Stimulated activated CD4-positive, alpha-beta T cell treated with anti-CD3 and anti-CD28 coated beads, Interleukin-2, amount 100 ng/mL, for 48 hours (primary cell): Measurements from ENCODE around the gene TMEM135.
A peak's percentile ranks its signal among the peaks of the same experiment; 100 is the strongest.
"Not testable (repeated sequence)": the region's sequence is repeated elsewhere in the genome, so short reads cannot be mapped to it uniquely, and the experiment has no call there.

Source experiments
- DNase-seq, 2 donors: peaks; one replicate each; pipeline ENCODE4 v3.0.0-alpha.2; 2020

Gene TMEM135

GRCh38 chr11:87081358-87081757 lies 43.6 kb downstream of the TMEM135 start:
- no peak for DNase-seq

- no peak for DNase-seq
These were observed 44.9 kb downstream of the TMEM135 start for GRCh38 chr11:87082590-87082989.

GRCh38 chr11:87083029-87083428 lies 45.3 kb downstream of the TMEM135 start:
- DNase-seq: no peak

GRCh38 chr11:87092159-87092558 lies 54.4 kb downstream of the TMEM135 start:
- DNase-seq: no peak

- no peak for DNase-seq
These were observed 54.8 kb downstream of the TMEM135 start for GRCh38 chr11:87092567-87092966.

- DNase-seq: peak; percentile 7 to 14
These were observed 59.8 kb downstream of the TMEM135 start for GRCh38 chr11:87097582-87097981.

- DNase-seq: no peak
These were observed 64.3 kb downstream of the TMEM135 start for GRCh38 chr11:87101956-87102580.

- DNase-seq: not testable (repeated sequence)
These were observed 68.1 kb downstream of the TMEM135 start for GRCh38 chr11:87105826-87106225.

- not testable (repeated sequence) for DNase-seq
These were observed 69.6 kb downstream of the TMEM135 start for GRCh38 chr11:87107379-87107778.

GRCh38 chr11:87110443-87111131 lies 72.9 kb downstream of the TMEM135 start:
- DNase-seq: no peak

- no peak for DNase-seq
These were observed 76.4 kb downstream of the TMEM135 start for GRCh38 chr11:87114093-87114492.

GRCh38 chr11:87116185-87116584 lies 78.5 kb downstream of the TMEM135 start:
- DNase-seq: no peak

- DNase-seq: no peak
These were observed 83.2 kb downstream of the TMEM135 start for GRCh38 chr11:87120937-87121336.

- DNase-seq: no peak
These were observed 85.1 kb downstream of the TMEM135 start for GRCh38 chr11:87122852-87123251.

GRCh38 chr11:87125257-87125656 lies 87.5 kb downstream of the TMEM135 start:
- DNase-seq: no peak

- DNase-seq: no peak
These were observed 89.4 kb downstream of the TMEM135 start for GRCh38 chr11:87127101-87127500.

- DNase-seq: no peak
These were observed 90.6 kb downstream of the TMEM135 start for GRCh38 chr11:87128372-87128771.

GRCh38 chr11:87134524-87135106 lies 96.9 kb downstream of the TMEM135 start:
- DNase-seq: no peak

GRCh38 chr11:87136236-87136635 lies 98.5 kb downstream of the TMEM135 start:
- DNase-seq: no peak

GRCh38 chr11:87137711-87138110 lies 100.0 kb downstream of the TMEM135 start:
- DNase-seq: no peak

GRCh38 chr11:87139475-87139874 lies 101.7 kb downstream of the TMEM135 start:
- no peak for DNase-seq

GRCh38 chr11:87141322-87141721 lies 103.6 kb downstream of the TMEM135 start:
- DNase-seq: no peak

- no peak for DNase-seq
These were observed 104.3 kb downstream of the TMEM135 start for GRCh38 chr11:87141980-87142514.

- DNase-seq: no peak
These were observed 104.9 kb downstream of the TMEM135 start for GRCh38 chr11:87142594-87142993.
